Neural crest cell (in vitro differentiated cells): ENCODE results near the gene ITFG1. TPM values are rescaled to one million over a fixed set of nuclear protein-coding genes. Genes with fewer than 3 reads are reported as not detected.
"Not testable (repeated sequence)": the region's sequence is repeated elsewhere in the genome, so short reads cannot be mapped to it uniquely, and the experiment has no call there.

Experiments used
- DNase-seq: peaks from one replicate; pipeline ENCODE4 v3.0.0; 2021; ENCODE audit warnings: low read depth, mixed read lengths, low spot score
- H3K27ac Mint-ChIP-seq: one replicate; pipeline ENCODE4 v1.8.0; 2021; ENCODE audit warnings: mild to moderate bottlenecking, mixed read lengths; ENCODE audit not compliant: unreplicated experiment
- H3K27me3 Mint-ChIP-seq: 2 replicates; pipeline ENCODE4 v1.8.0; 2021; ENCODE audit warnings: low read depth, mild to moderate bottlenecking, mixed read lengths
- H3K36me3 Mint-ChIP-seq: 2 replicates; pipeline ENCODE4 v1.8.0; 2021; ENCODE audit warnings: low read depth, mild to moderate bottlenecking, mixed read lengths
- H3K4me1 Mint-ChIP-seq: 2 replicates; pipeline ENCODE4 v1.8.0; 2021; ENCODE audit warnings: mixed read lengths
- H3K4me3 Mint-ChIP-seq: one replicate; pipeline ENCODE4 v1.8.0; 2021; ENCODE audit warnings: mild to moderate bottlenecking, mixed read lengths
- H3K9me3 Mint-ChIP-seq: 2 replicates; pipeline ENCODE4 v1.8.0; 2021; ENCODE audit warnings: mixed read lengths
- total RNA-seq: library from RNA; stranded (reverse); gene quantifications from 2 replicates; pipeline ENCODE4 v1.2.1, GENCODE V29; 2021
- TF ChIP-seq, protein P1 (sequence below): fragments of 200-600 bp; sonication (generic); conservative IDR thresholded peaks from 2 replicates; pipeline ENCODE4 v1.5.0; 2021; ENCODE audit warnings: antibody characterized with exemption, mild to moderate bottlenecking

Gene ITFG1
- total RNA-seq, 1 donor from 2014 or later: 30.9 TPM

GRCh38 chr16:47370536-47370935 is 90.3 kb downstream of the ITFG1 start:
- TF ChIP-seq, protein P1, sequence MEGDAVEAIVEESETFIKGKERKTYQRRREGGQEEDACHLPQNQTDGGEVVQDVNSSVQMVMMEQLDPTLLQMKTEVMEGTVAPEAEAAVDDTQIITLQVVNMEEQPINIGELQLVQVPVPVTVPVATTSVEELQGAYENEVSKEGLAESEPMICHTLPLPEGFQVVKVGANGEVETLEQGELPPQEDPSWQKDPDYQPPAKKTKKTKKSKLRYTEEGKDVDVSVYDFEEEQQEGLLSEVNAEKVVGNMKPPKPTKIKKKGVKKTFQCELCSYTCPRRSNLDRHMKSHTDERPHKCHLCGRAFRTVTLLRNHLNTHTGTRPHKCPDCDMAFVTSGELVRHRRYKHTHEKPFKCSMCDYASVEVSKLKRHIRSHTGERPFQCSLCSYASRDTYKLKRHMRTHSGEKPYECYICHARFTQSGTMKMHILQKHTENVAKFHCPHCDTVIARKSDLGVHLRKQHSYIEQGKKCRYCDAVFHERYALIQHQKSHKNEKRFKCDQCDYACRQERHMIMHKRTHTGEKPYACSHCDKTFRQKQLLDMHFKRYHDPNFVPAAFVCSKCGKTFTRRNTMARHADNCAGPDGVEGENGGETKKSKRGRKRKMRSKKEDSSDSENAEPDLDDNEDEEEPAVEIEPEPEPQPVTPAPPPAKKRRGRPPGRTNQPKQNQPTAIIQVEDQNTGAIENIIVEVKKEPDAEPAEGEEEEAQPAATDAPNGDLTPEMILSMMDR: no peak
- Mint-ChIP-seq H3K4me3 (no peak overlapping the region), H3K27me3 (no peaks in the 10 kb centered on the region), H3K4me1 (peaks cover 16% of the 10 kb centered on the region), H3K27ac (no peak overlapping the region), H3K36me3 (peaks cover 12% of the 10 kb centered on the region), H3K9me3 (no peaks in the 10 kb centered on the region)
- DNase-seq: no peak

GRCh38 chr16:47366228-47366627 is 94.6 kb downstream of the ITFG1 start:
- H3K27ac Mint-ChIP-seq: no peak overlapping the region
- DNase-seq: no peak
- no peaks in the 10 kb centered on the region for H3K9me3 Mint-ChIP-seq
- no peaks in the 10 kb centered on the region for H3K27me3 Mint-ChIP-seq
- TF ChIP-seq, protein P1: no peak
- peaks cover 12% of the 10 kb centered on the region for H3K36me3 Mint-ChIP-seq
- no peak overlapping the region for H3K4me3 Mint-ChIP-seq
- peaks cover 16% of the 10 kb centered on the region for H3K4me1 Mint-ChIP-seq

DNA sequence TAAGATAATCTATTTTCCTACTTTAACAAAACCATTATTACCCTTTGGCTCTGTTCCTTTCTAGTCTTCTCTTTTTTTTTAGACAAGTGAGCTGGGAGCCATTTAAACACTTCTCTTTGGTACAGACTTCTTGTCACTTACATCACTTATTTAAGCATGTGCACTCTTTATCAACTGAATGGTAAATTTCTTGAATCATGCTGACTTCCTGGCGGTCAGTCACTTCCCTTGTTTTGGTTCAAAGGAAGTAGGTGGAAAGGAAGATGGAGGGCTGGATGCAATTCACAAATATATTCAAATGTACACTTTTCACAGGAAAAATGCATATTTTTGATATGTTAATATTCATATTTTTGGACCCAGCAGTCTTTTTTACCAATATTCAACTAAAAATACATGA is 97.1 kb downstream of the ITFG1 start:
- TF ChIP-seq, protein P1: no peak
- no peaks in the 10 kb centered on the region for H3K27me3 Mint-ChIP-seq
- DNase-seq: no peak
- no peak overlapping the region for H3K4me3 Mint-ChIP-seq
- H3K36me3 Mint-ChIP-seq: peaks cover 8% of the 10 kb centered on the region
- H3K27ac Mint-ChIP-seq: no peak overlapping the region
- no peaks in the 10 kb centered on the region for H3K9me3 Mint-ChIP-seq
- peaks cover 12% of the 10 kb centered on the region for H3K4me1 Mint-ChIP-seq

GRCh38 chr16:47359478-47359877 is 101.4 kb downstream of the ITFG1 start:
- DNase-seq: no peak
- H3K27ac Mint-ChIP-seq: no peak overlapping the region

DNA sequence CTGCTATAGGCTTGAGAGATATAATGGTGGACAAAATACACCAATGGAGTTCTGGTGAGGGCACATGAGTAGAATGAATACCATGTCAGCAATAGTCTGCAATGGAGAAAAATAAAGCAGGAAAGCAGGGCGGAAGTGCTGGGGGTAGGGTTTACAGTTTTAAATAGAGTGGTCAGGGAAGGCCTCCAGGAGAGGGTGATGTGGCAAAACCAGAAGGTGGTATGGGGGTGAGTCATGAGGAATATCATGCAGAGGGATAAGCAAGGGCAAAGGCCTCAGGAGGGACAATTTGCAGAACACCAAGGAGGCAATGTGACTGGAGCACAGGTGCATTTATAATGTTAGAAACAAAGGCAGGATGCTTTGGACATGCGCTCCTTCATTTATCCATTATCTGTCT is 102.0 kb downstream of the ITFG1 start:
- H3K27ac Mint-ChIP-seq: no peak overlapping the region
- H3K27me3 Mint-ChIP-seq: no peaks in the 10 kb centered on the region
- no peak overlapping the region for H3K4me3 Mint-ChIP-seq
- no peak for DNase-seq
- H3K9me3 Mint-ChIP-seq: peaks cover 6% of the 10 kb centered on the region
- H3K4me1 Mint-ChIP-seq: peaks cover 8% of the 10 kb centered on the region
- TF ChIP-seq, protein P1: no peak
- peaks cover 12% of the 10 kb centered on the region for H3K36me3 Mint-ChIP-seq

More at GRCh38 chr16:47359478-47359877, 101.4 kb downstream of the ITFG1 start:
- Mint-ChIP-seq H3K9me3 (no peaks in the 10 kb centered on the region), H3K27me3 (no peaks in the 10 kb centered on the region), H3K36me3 (peaks cover 6% of the 10 kb centered on the region), H3K4me1 (peaks cover 8% of the 10 kb centered on the region), H3K4me3 (no peak overlapping the region)
- TF ChIP-seq, protein P1: no peak

DNA sequence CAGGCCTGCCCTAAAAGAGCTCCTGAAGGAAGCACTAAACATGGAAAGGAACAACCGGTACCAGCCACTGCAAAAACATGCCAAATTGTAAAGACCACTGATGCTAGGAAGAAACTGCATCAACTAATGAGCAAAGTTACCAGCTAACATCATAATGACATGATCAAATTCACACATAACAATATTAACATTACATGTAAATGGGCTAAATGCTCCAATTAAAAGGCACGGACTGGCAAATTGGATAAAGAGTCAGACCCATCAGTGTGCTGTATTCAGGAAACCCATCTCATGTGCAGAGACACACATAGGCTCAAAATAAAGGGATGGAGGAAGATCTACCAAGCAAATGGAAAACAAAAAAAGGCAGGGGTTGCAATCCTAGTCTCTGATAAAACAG is 111.8 kb downstream of the ITFG1 start:
- H3K9me3 Mint-ChIP-seq: peaks cover 28% of the 10 kb centered on the region

DNA sequence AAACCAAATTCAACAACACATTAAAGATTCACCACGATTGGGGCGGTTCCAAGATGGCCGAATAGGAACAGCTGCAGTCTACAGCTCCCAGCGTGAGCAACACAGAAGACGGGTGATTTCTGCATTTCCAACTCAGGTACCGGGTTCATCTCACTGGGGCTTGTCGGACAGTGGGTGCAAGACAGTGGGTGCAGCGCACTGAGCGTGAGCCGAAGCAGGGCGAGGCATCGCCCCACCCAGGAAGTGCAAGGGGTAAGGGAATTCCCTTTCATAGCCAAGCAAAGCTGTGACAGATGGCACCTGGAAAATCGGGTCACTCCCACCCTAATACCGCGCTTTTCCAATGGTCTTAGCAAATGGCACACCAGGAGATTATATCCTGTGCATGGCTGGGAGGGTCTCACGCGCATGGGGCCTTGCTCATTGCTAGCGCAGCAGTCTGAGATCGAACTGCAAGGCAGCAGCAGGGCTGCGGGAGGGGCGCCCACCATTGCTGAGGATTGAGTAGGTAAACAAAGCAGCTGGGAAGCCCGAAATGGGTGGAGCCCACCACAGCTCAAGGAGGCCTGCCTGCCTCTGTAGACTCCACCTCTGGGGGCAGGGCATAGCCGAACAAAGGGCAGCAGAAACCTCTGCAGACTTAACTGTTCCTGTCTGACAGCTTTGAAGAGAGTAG is 113.7 kb downstream of the ITFG1 start:
- Mint-ChIP-seq H3K9me3 (peaks cover 25% of the 10 kb centered on the region), H3K36me3 (peaks cover 69% of the 10 kb centered on the region)
- not testable (repeated sequence) for H3K27me3 Mint-ChIP-seq, H3K4me1 Mint-ChIP-seq, DNase-seq, H3K4me3 Mint-ChIP-seq, H3K27ac Mint-ChIP-seq

More for the DNA sequence above, 111.8 kb downstream of the ITFG1 start:
- H3K36me3 Mint-ChIP-seq: peaks cover 76% of the 10 kb centered on the region
- H3K27me3 Mint-ChIP-seq, DNase-seq, H3K4me1 Mint-ChIP-seq, H3K4me3 Mint-ChIP-seq, H3K27ac Mint-ChIP-seq: not testable (repeated sequence)
